ENCODE results near the gene AMZ1. TPM values are rescaled to one million over a fixed set of nuclear protein-coding genes. Genes with fewer than 3 reads are reported as not detected.
A peak's percentile ranks its signal among the peaks of the same experiment; 100 is the strongest.

AMZ1 gene
- total RNA-seq, 2 donors from 2014 or later, result 0.66 to 1.6 TPM

- Mint-ChIP-seq H3K27me3 (ENCODE audit: insufficient read depth) (no peaks in the 10 kb centered on the region), H3K36me3 (ENCODE audit: low read depth) (no peaks in the 10 kb centered on the region), H3K4me3 (no peak overlapping the region), H3K27ac (no peak overlapping the region), H3K4me1 (no peaks in the 10 kb centered on the region), H3K9me3 (no peaks in the 10 kb centered on the region)
- H3K4me1 ChIP-seq (ENCODE audit: control insufficient read depth, insufficient read depth, low read length), result no peaks in the 10 kb centered on the region
- no peak overlapping the region for H3K9ac ChIP-seq (ENCODE audit: extremely low read depth, low read length, poor library complexity, severe bottlenecking)
- WGBS, 2 experiments (ENCODE audit: insufficient coverage in 1 of 2, insufficient read length in 1 of 2), result 88 to 91% methylated on average over 15 to 18 of the region's 18 CpGs
- no peaks in the 10 kb centered on the region for H3K36me3 ChIP-seq (ENCODE audit: control insufficient read depth, insufficient read depth, low read length)
- TF ChIP-seq CTCF (conservative IDR thresholded peaks at IDR 0.05), result no peak
- no peak overlapping the region for H3K27ac ChIP-seq (ENCODE audit: low read depth, low read length)
- H3K4me3 ChIP-seq (ENCODE audit: low read length), result no peak overlapping the region
- no peaks in the 10 kb centered on the region for H3K27me3 ChIP-seq (ENCODE audit: control insufficient read depth, insufficient read depth, low read length, poor library complexity, severe bottlenecking)
- H3K9me3 ChIP-seq (ENCODE audit: control insufficient read depth, low read length), result no peaks in the 10 kb centered on the region
- peak; percentile 41 for DNase-seq
Observed at GRCh38 chr7:2698581-2699288, 10.7 kb downstream of the AMZ1 start.

GRCh38 chr7:2699289-2699620 is 11.3 kb downstream of the AMZ1 start:
- no peak for TF ChIP-seq CTCF (conservative IDR thresholded peaks at IDR 0.05)
- Mint-ChIP-seq H3K27ac (no peak overlapping the region), H3K9me3 (no peaks in the 10 kb centered on the region), H3K36me3 (ENCODE audit: low read depth) (no peaks in the 10 kb centered on the region), H3K4me3 (no peak overlapping the region), H3K27me3 (ENCODE audit: insufficient read depth) (no peaks in the 10 kb centered on the region), H3K4me1 (no peaks in the 10 kb centered on the region)
- WGBS, 2 experiments (ENCODE audit: insufficient coverage in 1 of 2, insufficient read length in 1 of 2), result 87 to 95% methylated on average over 6 to 15 of the region's 15 CpGs
- H3K4me3 ChIP-seq (ENCODE audit: low read length), result no peak overlapping the region
- H3K27me3 ChIP-seq (ENCODE audit: control insufficient read depth, insufficient read depth, low read length, poor library complexity, severe bottlenecking), result no peaks in the 10 kb centered on the region
- no peaks in the 10 kb centered on the region for H3K4me1 ChIP-seq (ENCODE audit: control insufficient read depth, insufficient read depth, low read length)
- H3K9me3 ChIP-seq (ENCODE audit: control insufficient read depth, low read length), result no peaks in the 10 kb centered on the region
- no peaks in the 10 kb centered on the region for H3K36me3 ChIP-seq (ENCODE audit: control insufficient read depth, insufficient read depth, low read length)
- no peak overlapping the region for H3K9ac ChIP-seq (ENCODE audit: extremely low read depth, low read length, poor library complexity, severe bottlenecking)
- no peak overlapping the region for H3K27ac ChIP-seq (ENCODE audit: low read depth, low read length)
- no peak for DNase-seq

- 93 to 94% methylated on average over 32 to 40 of the region's 40 CpGs for WGBS, 2 experiments (ENCODE audit: insufficient coverage in 1 of 2, insufficient read length in 1 of 2)
- no peak for TF ChIP-seq CTCF (conservative IDR thresholded peaks at IDR 0.05)
- Histone ChIP-seq H3K36me3 (ENCODE audit: control insufficient read depth, insufficient read depth, low read length) (no peaks in the 10 kb centered on the region), H3K27ac (ENCODE audit: low read depth, low read length) (no peak overlapping the region), H3K4me3 (ENCODE audit: low read length) (no peak overlapping the region), H3K9ac (ENCODE audit: extremely low read depth, low read length, poor library complexity, severe bottlenecking) (no peak overlapping the region), H3K9me3 (ENCODE audit: control insufficient read depth, low read length) (no peaks in the 10 kb centered on the region), H3K27me3 (ENCODE audit: control insufficient read depth, insufficient read depth, low read length, poor library complexity, severe bottlenecking) (no peaks in the 10 kb centered on the region), H3K4me1 (ENCODE audit: control insufficient read depth, insufficient read depth, low read length) (no peaks in the 10 kb centered on the region)
- Mint-ChIP-seq H3K36me3 (ENCODE audit: low read depth) (no peaks in the 10 kb centered on the region), H3K4me3 (no peak overlapping the region), H3K27ac (no peak overlapping the region), H3K9me3 (no peaks in the 10 kb centered on the region), H3K27me3 (ENCODE audit: insufficient read depth) (no peaks in the 10 kb centered on the region), H3K4me1 (no peaks in the 10 kb centered on the region)
- DNase-seq, result no peak
Observed at GRCh38 chr7:2700141-2700850, 12.3 kb downstream of the AMZ1 start.

Data from endodermal cell (in vitro differentiated cells).